Activated naive CD4-positive, alpha-beta T cell treated with anti-CD3 and anti-CD28 coated beads, Interleukin-2, amount 50 U/mL, for 72 hours (primary cell): ENCODE results near the gene ALPP. TPM values are rescaled to one million over a fixed set of nuclear protein-coding genes. Genes with fewer than 3 reads are reported as not detected.
"Not testable (repeated sequence)": the region's sequence is repeated elsewhere in the genome, so short reads cannot be mapped to it uniquely, and the experiment has no call there.

Experiments
- ATAC-seq, 2 donors: fragments of 150-1000 bp; cut with Tn5 transposase; 2 replicates each; pipeline ENCODE4 v1.10.0; 2021; ENCODE audit warnings: mild to moderate bottlenecking in 2 of 2, moderate library complexity in 2 of 2
- DNase-seq, 2 donors: peaks; one replicate each; pipeline ENCODE4 v3.0.0; 2021 to 2022; ENCODE audit warnings: low spot score in 2 of 2
- H3K27ac Mint-ChIP-seq, 2 donors: one replicate each; pipeline ENCODE4 v1.8.0; 2022; ENCODE audit warnings: mild to moderate bottlenecking in 2 of 2, mixed read lengths in 2 of 2
- H3K36me3 Mint-ChIP-seq, 2 donors: one replicate each; pipeline ENCODE4 v1.8.0; 2022; ENCODE audit warnings: mixed read lengths in 2 of 2
- H3K9me3 Mint-ChIP-seq, 2 donors: one replicate each; pipeline ENCODE4 v1.8.0; 2022; ENCODE audit warnings: mixed read lengths in 2 of 2
- total RNA-seq, 2 donors: library from RNA; stranded (reverse); gene quantifications; one replicate each; pipeline ENCODE4 v1.2.3, GENCODE V29; 2022

The ALPP gene
- total RNA-seq, 2 donors from 2014 or later, result 0.16 to 0.53 TPM

GRCh38 chr2:232369126-232369951 lies 9.2 kb upstream of the ALPP start:
- peak in 1 of 2 donors; percentile 47 for DNase-seq
- H3K27ac Mint-ChIP-seq, result no peak overlapping the region
- no peaks in the 10 kb centered on the region for H3K36me3 Mint-ChIP-seq
- H3K9me3 Mint-ChIP-seq, result no peaks in the 10 kb centered on the region
- ATAC-seq, result no peak

DNA sequence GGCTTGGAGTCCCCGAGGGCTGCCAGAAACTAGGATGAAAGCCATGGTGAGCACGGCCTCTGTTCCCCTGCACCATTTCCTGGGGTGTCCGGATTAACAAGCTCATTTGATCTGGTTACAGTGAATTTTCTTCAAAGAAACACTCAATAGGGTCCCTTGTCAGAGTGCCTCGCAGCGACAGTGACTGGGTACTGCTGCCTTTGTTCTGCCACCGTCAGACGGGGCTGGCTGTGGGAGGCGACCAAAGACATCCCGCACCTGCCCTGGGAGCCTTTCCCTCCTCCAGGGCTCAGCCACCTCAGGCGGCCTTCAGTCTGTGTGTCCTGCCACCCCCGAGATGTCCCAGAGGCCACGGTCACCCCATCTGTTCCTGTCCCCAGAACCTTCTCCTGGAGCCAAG lies 8.5 kb upstream of the ALPP start:
- H3K9me3 Mint-ChIP-seq, ATAC-seq, H3K27ac Mint-ChIP-seq, DNase-seq, H3K36me3 Mint-ChIP-seq: not testable (repeated sequence)

DNA sequence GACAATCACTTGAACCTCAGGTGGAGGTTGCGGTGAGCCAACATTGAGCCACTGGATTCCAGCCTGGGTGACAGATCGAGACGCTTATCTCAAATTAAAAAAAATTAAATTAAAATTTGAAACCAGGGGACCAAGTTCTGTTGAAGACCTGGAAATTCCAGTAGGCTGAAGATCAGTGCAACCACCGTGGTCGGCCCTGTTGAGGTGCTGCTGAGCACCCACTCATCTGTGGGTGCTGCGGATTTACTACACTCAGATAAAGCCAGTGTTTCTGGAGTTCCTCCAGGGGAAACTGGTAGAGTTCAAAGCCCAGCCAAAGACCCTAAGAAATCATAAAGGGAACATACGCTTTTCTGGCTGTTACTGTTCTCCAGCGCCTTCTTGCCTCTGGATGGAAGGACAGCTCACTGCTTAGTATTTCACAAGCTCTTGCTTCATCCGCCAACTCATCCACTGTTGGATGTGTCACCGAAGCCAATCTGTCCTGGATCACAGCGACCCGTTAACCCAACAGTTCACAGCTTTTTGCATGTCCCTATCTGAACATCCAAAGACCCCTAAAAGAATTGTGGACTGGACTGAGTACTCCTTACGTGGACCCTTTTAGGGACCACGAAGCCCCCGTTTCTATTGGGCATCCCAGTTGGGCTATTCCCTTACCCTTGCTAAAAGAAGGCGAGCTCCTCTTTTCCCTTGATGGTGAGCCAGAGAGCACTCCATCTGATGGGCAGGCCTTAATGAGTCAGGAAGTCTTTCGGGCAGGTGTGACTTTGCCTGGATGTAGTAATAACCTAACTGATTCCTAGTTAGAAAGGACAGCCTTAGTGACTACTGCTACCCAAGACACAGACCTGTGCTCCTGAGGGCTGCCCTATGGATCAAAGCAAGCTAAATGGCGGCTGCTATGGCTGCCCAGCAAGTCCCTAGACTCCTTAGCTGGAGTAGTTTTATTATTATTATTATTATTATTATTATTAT lies 6.0 kb upstream of the ALPP start:
- peak in 1 of 2 donors; percentile 20 for DNase-seq
- no peak for ATAC-seq
- Mint-ChIP-seq H3K9me3 (no peaks in the 10 kb centered on the region), H3K36me3 (no peaks in the 10 kb centered on the region), H3K27ac (no peak overlapping the region)

- ATAC-seq (no peak), DNase-seq (peak in 1 of 2 donors; percentile 1)
- no peaks in the 10 kb centered on the region for H3K36me3 Mint-ChIP-seq
- H3K27ac Mint-ChIP-seq, result no peak overlapping the region
- H3K9me3 Mint-ChIP-seq, result no peaks in the 10 kb centered on the region
Observed at GRCh38 chr2:232374356-232374755, 4.2 kb upstream of the ALPP start.

DNA sequence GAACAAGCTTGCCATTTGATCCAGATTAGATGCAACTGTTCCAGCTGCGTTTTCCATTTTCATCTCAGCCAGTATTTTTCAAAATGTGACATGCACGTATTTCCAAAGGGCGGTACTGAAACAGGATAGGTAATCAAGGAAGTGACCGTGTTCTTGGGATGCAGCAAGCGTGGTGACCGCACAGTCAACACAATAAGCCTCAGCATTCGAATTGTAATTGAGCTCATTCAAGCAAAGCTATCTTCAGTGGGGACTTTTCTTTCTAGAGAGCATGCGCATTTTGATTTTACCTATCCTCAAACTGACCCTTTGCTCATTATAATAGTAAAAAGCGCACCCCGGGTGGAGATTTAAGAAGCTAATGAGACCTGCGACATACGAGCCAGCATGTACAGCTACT lies 3.4 kb upstream of the ALPP start:
- no peak overlapping the region for H3K27ac Mint-ChIP-seq

GRCh38 chr2:232376260-232376659 lies 2.3 kb upstream of the ALPP start:
- ATAC-seq (no peak), DNase-seq (no peak)
- no peaks in the 10 kb centered on the region for H3K9me3 Mint-ChIP-seq
- no peak overlapping the region for H3K27ac Mint-ChIP-seq
- H3K36me3 Mint-ChIP-seq, result no peaks in the 10 kb centered on the region

More for the DNA sequence above, 3.4 kb upstream of the ALPP start:
- DNase-seq, result no peak
- no peak for ATAC-seq
- Mint-ChIP-seq H3K9me3 (no peaks in the 10 kb centered on the region), H3K36me3 (no peaks in the 10 kb centered on the region)

DNA sequence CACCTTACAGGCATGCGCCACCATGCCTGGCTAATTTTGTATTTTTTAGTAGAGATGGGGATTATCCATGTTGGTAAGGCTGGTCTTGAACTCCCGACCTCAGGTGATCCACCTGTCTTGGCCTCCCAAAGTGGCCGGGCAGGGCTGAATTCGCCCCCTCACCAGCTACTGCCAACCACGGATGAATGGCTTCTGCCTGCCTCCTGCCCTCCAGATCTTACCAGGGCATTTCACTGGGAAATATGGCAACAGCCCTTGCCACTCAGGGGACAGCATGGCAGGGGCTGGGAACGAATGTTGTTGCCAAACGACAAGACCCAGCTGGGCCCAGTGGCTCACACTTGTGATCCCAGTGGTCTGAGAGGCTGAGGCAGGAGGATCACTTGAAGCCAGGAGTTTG lies 1.8 kb upstream of the ALPP start:
- ATAC-seq, result no peak
- Mint-ChIP-seq H3K36me3 (no peaks in the 10 kb centered on the region), H3K9me3 (no peaks in the 10 kb centered on the region), H3K27ac (no peak overlapping the region)
- DNase-seq, result no peak

GRCh38 chr2:232377319-232377718 lies 1.2 kb upstream of the ALPP start:
- Mint-ChIP-seq H3K27ac (no peak overlapping the region), H3K9me3 (no peaks in the 10 kb centered on the region), H3K36me3 (no peaks in the 10 kb centered on the region)
- DNase-seq (no peak), ATAC-seq (no peak)

DNA sequence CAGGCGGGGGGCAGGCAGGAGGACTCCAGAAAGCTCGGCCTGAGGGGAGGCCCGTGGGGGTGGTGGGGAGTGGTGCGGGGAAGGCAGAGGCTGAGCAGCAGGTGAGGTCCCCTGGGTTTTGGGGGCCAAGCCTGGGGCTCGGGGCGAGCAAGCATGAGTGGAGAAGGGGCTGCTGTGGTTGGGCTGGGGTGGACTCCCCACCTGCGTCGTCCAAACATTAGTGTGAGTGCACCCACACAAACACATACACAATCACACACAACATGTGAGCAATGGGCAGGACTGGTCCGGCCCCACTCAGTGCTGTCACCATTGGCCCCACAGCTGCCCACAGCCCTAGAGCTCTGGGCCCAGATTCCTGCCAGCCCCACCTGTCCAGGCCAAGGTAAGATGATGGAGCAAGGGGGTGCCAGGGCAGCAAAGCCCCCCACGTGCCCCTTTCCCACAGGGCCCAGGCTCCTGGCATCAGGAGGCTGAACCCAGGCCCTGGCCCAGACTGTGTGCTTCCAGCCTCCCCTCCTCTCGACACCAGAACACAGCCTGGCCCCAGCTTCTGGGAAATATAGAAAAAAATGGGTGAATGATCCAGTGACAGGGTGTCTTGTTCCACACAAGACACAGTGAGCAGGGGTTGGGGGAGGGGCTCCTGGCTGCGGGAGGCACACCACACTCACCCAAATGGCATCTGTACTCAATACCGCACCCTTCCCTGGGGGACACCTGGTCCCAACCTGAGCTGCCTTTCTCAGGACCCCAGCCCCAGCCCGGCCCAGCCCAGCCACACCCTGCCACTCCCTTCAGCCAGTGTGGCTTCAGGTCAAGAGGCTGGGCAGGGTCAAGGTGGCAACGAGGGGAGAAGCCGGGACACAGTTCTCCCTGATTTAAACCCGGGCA lies 463 bp upstream of the ALPP start:
- Mint-ChIP-seq H3K9me3 (no peaks in the 10 kb centered on the region), H3K27ac (no peak overlapping the region), H3K36me3 (no peaks in the 10 kb centered on the region)
- DNase-seq (no peak), ATAC-seq (no peak)

GRCh38 chr2:232379610-232380590 lies 1.3 kb downstream of the ALPP start:
- H3K9me3 Mint-ChIP-seq, DNase-seq, H3K36me3 Mint-ChIP-seq, H3K27ac Mint-ChIP-seq, ATAC-seq: not testable (repeated sequence)

- H3K9me3 Mint-ChIP-seq, H3K27ac Mint-ChIP-seq, H3K36me3 Mint-ChIP-seq: not testable (repeated sequence)
- peak; percentile 63 to 88 for ATAC-seq
- peak; percentile 52 to 60 for DNase-seq
Observed at GRCh38 chr2:232381204-232382031, 2.9 kb downstream of the ALPP start.

GRCh38 chr2:232382331-232383225 lies 4.0 kb downstream of the ALPP start:
- ATAC-seq, result no peak
- H3K27ac Mint-ChIP-seq, result no peak overlapping the region
- peak in 1 of 2 donors; percentile 14 for DNase-seq
- H3K9me3 Mint-ChIP-seq, result no peaks in the 10 kb centered on the region
- no peaks in the 10 kb centered on the region for H3K36me3 Mint-ChIP-seq

DNA sequence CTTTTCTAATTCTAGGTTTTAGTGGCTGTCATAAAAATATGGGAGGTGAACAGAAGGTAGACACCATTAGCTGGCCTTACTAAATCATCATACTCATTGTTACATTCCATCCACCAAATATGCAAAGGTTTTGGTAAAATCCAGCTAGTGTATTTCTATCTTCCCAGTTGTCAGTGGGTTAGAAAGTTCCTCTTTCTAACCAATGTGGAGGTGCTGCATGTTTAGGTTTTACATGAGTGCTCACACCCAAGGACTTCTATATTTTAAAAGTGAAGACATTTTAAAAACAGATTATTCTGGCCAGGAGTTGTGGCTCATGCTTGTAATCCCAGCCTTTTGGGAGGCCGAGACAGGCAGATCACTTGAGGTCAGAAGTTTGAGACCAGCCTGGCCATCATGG lies 5.9 kb downstream of the ALPP start:
- DNase-seq (no peak), ATAC-seq (no peak)
- Mint-ChIP-seq H3K9me3 (no peaks in the 10 kb centered on the region), H3K36me3 (no peaks in the 10 kb centered on the region), H3K27ac (peak overlapping the region in 1 of 2 donors; percentile 68)

GRCh38 chr2:232385058-232385457 lies 6.5 kb downstream of the ALPP start:
- DNase-seq, H3K9me3 Mint-ChIP-seq, H3K36me3 Mint-ChIP-seq, ATAC-seq: not testable (repeated sequence)
- H3K27ac Mint-ChIP-seq, result peak overlapping the region in 1 of 2 donors; percentile 68
